HG03135 (cell line): ENCODE results near the gene SHLD1.
"Not testable (repeated sequence)": the region's sequence is repeated elsewhere in the genome, so short reads cannot be mapped to it uniquely, and the experiment has no call there.

Experiments
- ATAC-seq: cut with Tn5 transposase; IDR thresholded peaks from one replicate; pipeline ENCODE4 v1.9.1; 2021; ENCODE audit warnings: mild to moderate bottlenecking, moderate library complexity; ENCODE audit not compliant: unreplicated experiment

The SHLD1 gene

DNA sequence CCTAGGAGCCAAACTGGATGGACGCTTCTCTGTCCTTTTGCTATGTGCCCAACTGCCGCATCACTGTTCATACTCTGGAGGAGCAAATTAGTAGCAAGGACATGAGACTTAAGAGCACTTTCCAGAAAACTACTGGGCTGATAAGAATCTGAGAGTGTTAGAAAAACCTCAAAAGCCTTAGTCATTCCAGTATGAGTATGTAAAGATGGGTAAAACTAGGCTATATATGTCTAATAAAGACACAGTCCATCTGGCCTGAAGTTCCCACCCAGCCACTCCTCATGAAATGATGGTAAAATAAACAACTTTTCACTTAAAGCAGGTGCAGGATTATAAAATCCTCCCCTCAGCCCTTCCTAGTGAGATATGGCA, 30.6 kb downstream of the SHLD1 start:
- ATAC-seq, result no peak

DNA sequence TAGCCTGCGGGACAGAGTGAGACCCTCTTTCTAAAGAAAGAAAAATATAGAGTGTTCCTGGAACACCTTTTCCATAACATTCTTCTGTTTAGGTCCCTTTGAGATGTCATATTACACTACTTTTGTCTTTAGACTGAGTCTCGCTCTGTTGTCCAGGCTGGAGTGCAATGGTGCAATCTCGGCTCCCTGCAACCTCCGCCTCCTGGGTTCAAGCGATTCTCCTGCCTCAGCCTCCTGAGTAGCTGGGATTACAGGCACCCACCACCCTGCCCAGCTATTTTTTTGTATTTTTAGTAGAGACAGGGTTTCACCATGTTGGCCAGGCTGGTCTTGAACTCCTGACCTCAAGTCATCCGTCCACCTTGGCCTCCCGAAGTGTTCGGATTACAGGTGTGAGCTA, 31.2 kb downstream of the SHLD1 start:
- ATAC-seq, result not testable (repeated sequence)

- no peak for ATAC-seq
Observed at GRCh38 chr20:5781798-5782750, 31.9 kb downstream of the SHLD1 start.

DNA sequence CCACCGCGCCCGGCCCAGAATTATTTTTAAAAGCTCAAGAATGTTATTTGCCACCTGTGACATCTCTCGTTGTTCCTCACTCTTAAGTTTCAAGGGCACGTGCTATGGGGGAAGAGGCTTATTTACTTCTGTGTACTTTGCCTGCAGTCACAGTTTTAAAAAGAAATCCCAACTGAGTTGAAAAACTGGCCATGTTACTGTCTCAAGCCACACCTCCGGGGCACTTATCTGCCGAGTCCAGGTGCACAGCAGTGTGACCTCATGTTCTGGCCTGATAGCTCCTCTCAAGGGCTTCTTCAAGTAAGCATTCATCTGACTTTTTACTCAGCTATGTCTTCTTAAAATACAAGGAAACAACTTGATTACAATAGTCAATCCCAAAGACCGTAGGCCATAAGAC, 34.5 kb downstream of the SHLD1 start:
- ATAC-seq, result no peak

DNA sequence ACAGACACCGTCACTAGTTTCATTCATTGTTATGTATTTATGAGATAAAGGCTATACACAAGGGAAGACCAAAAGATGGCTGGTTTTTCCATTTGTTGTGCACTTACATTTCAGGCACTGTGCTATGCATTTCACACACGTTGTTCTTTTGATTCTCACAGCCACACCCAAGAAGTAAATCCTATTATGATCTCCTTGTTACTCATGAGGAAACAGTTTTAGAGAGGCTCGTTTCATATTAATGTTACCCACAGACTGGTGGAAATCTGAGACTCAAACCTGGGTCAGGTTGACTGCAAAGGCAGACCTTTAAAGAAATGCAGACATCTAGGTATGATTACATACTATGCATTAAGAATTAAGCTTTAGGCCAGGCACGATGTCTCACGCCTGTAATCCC, 34.9 kb downstream of the SHLD1 start:
- ATAC-seq, result no peak

- no peak for ATAC-seq
Observed at GRCh38 chr20:5786930-5787795, 37.0 kb downstream of the SHLD1 start.

DNA sequence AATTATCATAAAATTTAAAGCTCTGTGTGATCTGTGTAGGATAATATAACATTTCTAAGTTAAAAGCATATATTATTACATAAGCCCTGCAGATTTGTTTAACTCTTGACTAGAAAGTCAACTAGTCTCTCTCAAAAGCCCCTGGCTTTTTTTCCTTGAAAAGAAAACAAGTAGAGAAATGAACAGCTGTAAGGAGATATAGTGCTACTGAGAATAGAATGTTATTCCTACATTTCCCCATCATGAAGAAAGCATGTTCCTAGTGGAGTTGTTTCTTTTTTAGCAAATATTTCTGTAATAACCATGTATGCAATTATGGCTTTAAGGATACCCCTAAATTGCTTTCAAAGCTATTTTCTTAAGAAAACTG, 37.6 kb downstream of the SHLD1 start:
- no peak for ATAC-seq

DNA sequence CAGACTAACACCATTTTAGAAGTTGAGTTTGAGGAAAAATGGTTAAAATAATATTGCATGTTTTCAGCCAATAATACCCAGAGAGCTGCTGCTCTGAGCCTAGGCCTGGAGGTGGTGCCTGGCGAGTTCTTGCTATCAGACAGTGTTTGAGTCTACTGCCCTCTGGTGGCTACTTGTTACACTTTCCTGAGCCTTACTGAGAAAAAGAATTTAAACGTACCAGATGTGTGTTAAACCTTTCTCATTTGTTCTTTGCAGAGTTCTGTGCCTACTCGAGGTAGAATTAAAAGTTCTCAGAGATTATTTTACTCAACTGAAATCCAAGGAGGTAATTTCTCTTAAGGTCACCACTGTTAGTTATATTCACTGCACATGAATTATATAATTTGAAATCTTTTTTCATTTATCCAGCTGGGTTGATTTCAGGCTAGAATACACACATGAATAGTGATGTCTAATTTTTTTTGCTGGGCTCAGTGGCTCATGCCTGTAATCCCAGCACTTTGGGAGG, 38.2 kb downstream of the SHLD1 start:
- peak; percentile 79 for ATAC-seq

DNA sequence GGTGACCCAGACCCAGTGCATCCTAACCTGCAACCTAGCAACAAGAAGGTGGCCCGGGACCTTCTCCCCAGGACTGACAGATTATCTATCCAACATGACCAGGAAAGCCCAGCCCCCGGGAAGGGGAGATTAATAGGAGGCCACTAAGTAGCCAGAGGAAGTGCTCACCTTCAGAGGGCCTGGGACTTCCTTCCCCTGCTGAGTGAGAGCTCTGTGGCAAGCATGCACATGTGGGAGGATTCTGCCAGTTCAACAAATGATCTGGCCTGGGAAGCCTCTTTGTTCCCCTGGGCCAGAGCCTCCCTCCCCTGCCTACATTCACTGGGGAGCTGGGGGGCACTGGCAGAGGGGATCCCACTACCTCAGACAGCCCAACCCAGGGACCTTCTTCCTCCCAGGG, 39.6 kb downstream of the SHLD1 start:
- ATAC-seq, result no peak

- ATAC-seq, result no peak
Observed at GRCh38 chr20:5793916-5794315, 43.7 kb downstream of the SHLD1 start.

GRCh38 chr20:5796331-5797040, 46.3 kb downstream of the SHLD1 start:
- no peak for ATAC-seq

DNA sequence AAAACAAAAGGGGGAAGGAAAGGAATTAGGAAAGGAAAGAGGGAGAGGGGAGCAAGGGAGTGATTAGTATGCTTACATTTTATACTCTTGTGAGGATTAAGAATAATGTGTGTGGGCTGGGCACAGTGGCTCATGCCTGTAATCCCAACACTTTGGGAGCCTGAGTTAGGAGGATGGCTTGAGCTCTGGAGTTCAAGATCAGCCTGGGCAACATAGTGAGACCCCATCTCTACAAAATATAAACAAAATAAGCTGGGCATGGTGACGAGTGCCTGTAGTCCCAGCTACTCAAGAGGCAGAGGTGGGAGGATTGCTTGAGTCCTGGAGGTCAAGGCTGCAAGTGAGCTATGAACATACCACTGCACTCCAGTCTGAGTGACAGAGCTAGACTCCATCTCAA, 47.0 kb downstream of the SHLD1 start:
- ATAC-seq, result no peak

DNA sequence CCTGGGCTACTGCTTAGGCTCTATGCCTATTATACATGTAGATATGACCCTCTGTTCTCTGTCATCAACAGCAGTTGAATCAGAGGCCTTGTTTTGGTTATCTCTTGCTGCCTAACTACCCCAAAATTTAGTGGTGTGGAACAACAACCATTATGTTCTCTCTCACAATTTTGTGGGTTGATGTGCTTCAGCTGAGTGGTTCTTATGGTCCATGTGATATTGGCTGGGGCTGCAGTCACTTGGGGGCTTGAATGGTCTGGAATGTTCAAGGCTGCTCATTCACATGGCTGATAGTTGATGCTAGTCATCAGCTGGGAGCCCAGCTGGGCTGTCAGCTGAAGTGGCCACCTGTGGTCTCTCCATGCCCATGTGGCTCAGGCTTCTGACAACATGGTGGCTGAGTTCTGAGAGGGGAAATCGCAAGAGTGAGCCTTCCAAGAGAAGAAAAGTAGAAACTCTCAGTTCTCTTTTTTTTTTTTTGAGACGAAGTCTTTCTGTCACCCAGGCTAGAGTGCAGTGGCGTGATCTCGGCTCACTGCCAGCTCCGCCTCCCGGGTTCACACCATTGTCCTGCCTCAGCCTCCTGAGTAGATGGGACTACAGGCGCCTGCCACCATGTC, 47.8 kb downstream of the SHLD1 start:
- ATAC-seq, result peak; percentile 81

- ATAC-seq, result not testable (repeated sequence)
Observed at GRCh38 chr20:5803754-5804303, 53.6 kb downstream of the SHLD1 start.

- ATAC-seq, result no peak
Observed at GRCh38 chr20:5806457-5807263, 56.5 kb downstream of the SHLD1 start.

DNA sequence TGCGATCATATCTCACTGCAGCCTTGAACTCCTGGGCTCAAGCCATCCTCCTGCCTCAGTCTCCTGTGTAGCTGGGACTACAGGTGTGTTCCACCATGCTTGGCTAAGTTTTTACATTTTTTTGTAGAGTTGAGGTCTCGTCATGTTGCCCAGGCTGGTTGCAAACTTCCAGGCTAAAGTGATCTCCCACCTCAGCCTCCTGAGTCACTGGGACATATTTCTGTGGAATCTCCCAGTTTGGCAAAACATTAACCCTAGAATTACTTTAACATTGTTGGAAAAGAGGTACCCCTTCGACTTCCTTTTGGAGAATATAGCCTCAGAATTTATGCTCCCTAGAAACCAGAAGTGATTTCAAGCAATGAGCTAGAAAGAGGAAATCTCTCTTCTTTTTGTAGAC, 57.2 kb downstream of the SHLD1 start:
- ATAC-seq, result no peak

GRCh38 chr20:5808901-5809300, 58.7 kb downstream of the SHLD1 start:
- ATAC-seq, result no peak

DNA sequence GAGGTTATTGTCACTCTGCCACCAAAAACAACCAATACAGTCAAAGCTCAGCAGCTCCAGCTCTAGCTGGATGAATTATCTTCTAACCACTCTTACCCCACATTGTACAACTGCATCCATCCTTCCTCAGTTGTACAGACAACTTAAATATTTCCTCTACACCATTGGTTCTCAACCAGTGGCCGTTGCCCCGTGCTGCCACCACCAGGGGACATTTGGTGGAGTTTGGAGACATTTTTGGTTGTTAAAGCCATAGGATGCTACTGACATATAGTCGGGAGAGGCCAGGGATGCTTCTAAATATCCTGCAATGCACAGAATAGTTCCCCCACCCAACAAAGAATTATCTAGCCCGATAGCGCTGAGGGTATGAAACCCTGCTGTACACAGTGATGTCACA, 59.3 kb downstream of the SHLD1 start:
- no peak for ATAC-seq

DNA sequence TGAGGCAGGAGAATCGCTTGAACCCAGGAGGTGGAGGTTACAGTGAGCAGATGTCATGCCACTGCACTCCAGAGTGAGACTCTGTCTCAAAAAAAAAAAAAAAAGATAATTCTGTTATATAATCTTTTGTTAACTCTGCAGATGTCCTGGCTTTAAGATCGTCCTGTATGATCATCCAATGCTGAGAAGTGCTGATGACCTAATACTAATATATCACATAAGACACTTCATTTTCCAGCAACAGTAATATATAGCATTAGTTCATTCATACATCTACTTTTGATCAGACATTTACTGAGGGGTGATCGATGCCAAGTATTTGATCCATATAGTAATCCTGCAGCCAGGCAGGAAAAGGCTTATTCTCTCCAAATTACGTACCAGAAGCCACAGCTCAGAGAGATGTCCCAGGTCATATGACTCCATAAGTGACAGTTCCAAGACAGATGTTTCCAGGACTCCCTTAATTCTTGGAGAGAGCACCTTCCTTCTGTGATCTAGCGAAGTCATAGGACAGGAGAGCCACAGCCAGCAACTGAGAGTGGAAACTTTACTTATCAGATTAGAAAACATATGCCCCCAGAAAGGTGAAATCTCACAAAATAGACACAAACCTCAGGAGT, 60.7 kb downstream of the SHLD1 start:
- ATAC-seq, result no peak
